ENCODE data around the gene FCMR. TPM values are rescaled to one million over a fixed set of nuclear protein-coding genes. Genes with fewer than 3 reads are reported as not detected.

The FCMR gene
- total and polyA plus RNA-seq, 10 of the 15 experiments (the other 5 are each of a cell fraction or from before 2014, with no cell fraction given) = 79.7 to 245 (median 123) TPM

- TF ChIP-seq RAD21 (IDR thresholded peaks at IDR 0.05; ENCODE audit: insufficient read depth, low read depth, low read length) (peak; percentile 76), CEBPB (IDR thresholded peaks at IDR 0.05; ENCODE audit: borderline replicate concordance in 1 of 2, low read depth in 2 of 2, low read length in 2 of 2) (no peak), TCF7 (IDR thresholded peaks at IDR 0.05; ENCODE audit: borderline replicate concordance) (no peak), NFXL1 (IDR thresholded peaks at IDR 0.05; ENCODE audit: borderline replicate concordance) (no peak)
Observed at GRCh38 chr1:206912445-206913095, 9.2 kb downstream of the FCMR start (continued).

DNA sequence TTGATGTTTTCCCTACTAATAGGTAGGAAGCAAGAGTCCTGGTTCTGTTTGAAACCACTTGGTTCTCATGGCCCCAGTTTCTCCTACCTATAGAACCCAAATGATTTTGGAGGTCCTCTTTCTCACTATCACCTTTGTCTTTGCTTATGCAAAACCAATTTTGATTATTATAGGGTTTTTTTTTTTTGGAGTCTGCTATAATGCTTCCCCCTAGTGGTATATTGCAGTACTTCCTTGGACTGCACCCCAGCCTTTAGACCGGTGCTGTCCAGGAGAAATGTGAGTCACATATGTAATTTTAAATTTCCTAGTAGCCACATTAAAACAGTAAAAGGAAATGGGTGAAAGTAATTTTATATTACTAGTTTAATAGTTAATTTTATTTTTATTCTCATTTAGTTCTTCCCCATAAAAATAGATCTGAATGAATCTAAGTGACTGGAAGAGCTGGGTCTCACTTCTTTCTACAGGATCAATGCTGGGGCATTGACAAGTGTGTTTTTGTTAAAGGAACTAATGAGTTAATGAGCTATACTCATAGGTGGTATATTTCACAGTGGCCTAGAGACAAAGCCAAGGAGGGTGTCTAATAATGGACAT is 10.6 kb downstream of the FCMR start:
- 4% methylated on average over 1 of the region's 1 CpG for WGBS (ENCODE audit: insufficient coverage, insufficient replicate concordance, low lambda C conversion rate, missing lambda C conversion rate)
- Histone ChIP-seq H3K4me3 (no peak overlapping the region), H3K9me3 (replicated peaks; ENCODE audit: control insufficient read depth, insufficient read depth, low read length) (no peaks in the 10 kb centered on the region), H3K4me2 (ENCODE audit: control insufficient read depth, insufficient read depth) (no peak overlapping the region), H3K36me3 (ENCODE audit: control insufficient read depth in 2 of 2, insufficient read depth in 2 of 2, low read length in 1 of 2) (peaks cover 23 to 40% of the 10 kb centered on the region in 2 experiments), H4K20me1 (ENCODE audit: control insufficient read depth, insufficient read depth) (peaks cover 7% of the 10 kb centered on the region), H2AFZ (ENCODE audit: control insufficient read depth, low read depth, low read length) (no peak overlapping the region), H3K27ac (ENCODE audit: control insufficient read depth, insufficient read depth) (no peak overlapping the region), H3K79me2 (ENCODE audit: control insufficient read depth, insufficient read depth, low read length) (peaks cover 30% of the 10 kb centered on the region), H3K27me3 (replicated peaks in 1 of 2; ENCODE audit: control insufficient read depth in 2 of 2, insufficient read depth in 2 of 2, low read length in 1 of 2) (no peaks in the 10 kb centered on the region), H3K9ac (ENCODE audit: control insufficient read depth, insufficient read depth, low read length) (no peak overlapping the region), H3K4me1 (ENCODE audit: control insufficient read depth, insufficient read depth, low read length) (peaks cover 26% of the 10 kb centered on the region)
- ChIA-PET CTCF (interaction anchor here (0.7 to 12.9 kb wide), 47 partner anchors 9 to 319 kb away, joined by 3 to 643 read pairs (median 11); partner anchors contain the start of genes DYRK3, FCAMR, FCMR and IL20), POLR2A (interaction anchor here (2.6 to 12.2 kb wide), 2 partner anchors 12 to 20 kb away, joined by 15 to 222 read pairs; partner anchors contain the start of gene FCMR), SMC1A (ENCODE audit: uncharacterized antibody, unreplicated experiment) (interaction anchor here (0.7 to 12.6 kb wide), 27 partner anchors 8 to 589 kb away, joined by 3 to 431 read pairs (median 14); partner anchors contain the start of genes DYRK3, FCAMR, FCMR and IL20), RAD21 (ENCODE audit: unreplicated experiment) (interaction anchor here (0.7 to 12.9 kb wide), 15 partner anchors 11 to 280 kb away, joined by 3 to 371 read pairs (median 11); partner anchors contain the start of gene FCMR)
- no TSS peak for BruUV-seq (replicated peaks)
- intact Hi-C loops (cut with micrococcal nuclease; ENCODE audit: unreplicated experiment) = loop anchor here (10.0 kb wide), 1 partner anchor 406 kb away; the partner anchor contains the start of gene RASSF5
- ATAC-seq (peak; percentile 64), FAIRE-seq (peak; percentile 52), DNase-seq (ENCODE audit: low read depth, low spot score) (no peak)
- in situ Hi-C loops (cut with MboI) = loop anchor here (5.0 kb wide), 2 partner anchors 99 to 184 kb away; no protein-coding TSS in a partner anchor
- no peak for TF ChIP-seq ESRRA (IDR thresholded peaks at IDR 0.05; ENCODE audit: low read length)
- TF ChIP-seq ASH2L (IDR thresholded peaks at IDR 0.05; ENCODE audit: borderline replicate concordance, low read depth) = no peak
- no peak for TF ChIP-seq NRF1 (conservative IDR thresholded peaks at IDR 0.05; ENCODE audit: low read depth, low read length)
- TF ChIP-seq CBX3 (IDR thresholded peaks at IDR 0.05; ENCODE audit: borderline replicate concordance, low read depth) = no peak
- TF ChIP-seq SMARCA5 (IDR thresholded peaks at IDR 0.05) = no peak
- TF ChIP-seq ZNF384 (IDR thresholded peaks at IDR 0.05; ENCODE audit: borderline replicate concordance, low read depth, low read length) = peak; percentile 88
- TF ChIP-seq NR2C1 (IDR thresholded peaks at IDR 0.05) = no peak
- TF ChIP-seq SMC3 (IDR thresholded peaks at IDR 0.05; ENCODE audit: borderline replicate concordance, low read length) = peak; percentile 59; the same call in 1 of the 2 replicates
- TF ChIP-seq NFYA (IDR thresholded peaks at IDR 0.05; ENCODE audit: borderline replicate concordance, low read depth, low read length) = no peak
- TF ChIP-seq CTCF (IDR thresholded peaks at IDR 0.05 in 2 of 3, conservative IDR thresholded peaks at IDR 0.05 in 1 of 3; ENCODE audit: control insufficient read depth in 2 of 3, extremely low read depth in 1 of 3, insufficient read depth in 1 of 3, low read depth in 3 of 3, low read length in 3 of 3) = peak; percentile 62 to 73 (median 65)
- TF ChIP-seq E4F1 (IDR thresholded peaks at IDR 0.05; ENCODE audit: borderline replicate concordance, partially characterized antibody) = no peak

All from GM12878 (cell line).